Measurements from ENCODE around the gene ITGA6. TPM values are rescaled to one million over a fixed set of nuclear protein-coding genes. Genes with fewer than 3 reads are reported as not detected.

The ITGA6 gene
- total RNA-seq: 10 to 100 TPM; 46.7 to 47.2 TPM

DNA sequence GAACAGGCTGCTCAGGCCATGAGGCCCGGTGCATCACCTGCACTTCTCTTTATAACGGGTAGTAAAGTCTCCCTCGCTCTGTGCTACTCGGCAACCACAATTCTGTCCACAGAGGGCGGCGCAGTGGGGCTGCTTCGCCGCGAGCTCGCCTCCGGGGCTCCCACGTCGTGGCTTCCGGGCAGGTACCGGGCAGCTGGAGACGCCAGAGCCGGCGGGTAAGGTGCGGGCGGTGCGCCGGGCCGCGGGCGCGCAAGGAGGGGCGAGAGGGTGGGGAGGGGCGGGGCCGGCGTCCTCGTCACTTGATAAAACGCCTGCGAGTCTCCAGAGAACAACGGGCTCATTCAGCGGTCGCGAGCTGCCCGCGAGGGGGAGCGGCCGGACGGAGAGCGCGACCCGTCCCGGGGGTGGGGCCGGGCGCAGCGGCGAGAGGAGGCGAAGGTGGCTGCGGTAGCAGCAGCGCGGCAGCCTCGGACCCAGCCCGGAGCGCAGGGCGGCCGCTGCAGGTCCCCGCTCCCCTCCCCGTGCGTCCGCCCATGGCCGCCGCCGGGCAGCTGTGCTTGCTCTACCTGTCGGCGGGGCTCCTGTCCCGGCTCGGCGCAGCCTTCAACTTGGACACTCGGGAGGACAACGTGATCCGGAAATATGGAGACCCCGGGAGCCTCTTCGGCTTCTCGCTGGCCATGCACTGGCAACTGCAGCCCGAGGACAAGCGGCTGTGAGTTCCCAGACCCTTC is at the start of gene ITGA6:
ITGA6 (plus strand) TSS at position 331 of the 734 bp plus-strand sequence.
- Mint-ChIP-seq H3K27me3 (peaks cover 34% of the 10 kb centered on the region), H3K4me1 (peaks cover 65% of the 10 kb centered on the region), H3K4me3 (peak within 1 kb of the TSS; percentile 83), H3K9me3 (no peaks in the 10 kb centered on the region), H3K36me3 (ENCODE audit: low read depth) (peaks cover 19% of the 10 kb centered on the region), H3K27ac (peak within 1 kb of the TSS; percentile 76)
- ChIA-PET CTCF (interaction anchor here (0.7 to 7.3 kb wide), 8 partner anchors 8 to 300 kb away, joined by 3 to 36 read pairs (median 4); no protein-coding TSS in a partner anchor), POLR2A (interaction anchor here (1.0 kb wide), 1 partner anchor 230 kb away, joined by 4 read pairs; no protein-coding TSS in a partner anchor)
- peak; percentile 73 for DNase-seq

DNA sequence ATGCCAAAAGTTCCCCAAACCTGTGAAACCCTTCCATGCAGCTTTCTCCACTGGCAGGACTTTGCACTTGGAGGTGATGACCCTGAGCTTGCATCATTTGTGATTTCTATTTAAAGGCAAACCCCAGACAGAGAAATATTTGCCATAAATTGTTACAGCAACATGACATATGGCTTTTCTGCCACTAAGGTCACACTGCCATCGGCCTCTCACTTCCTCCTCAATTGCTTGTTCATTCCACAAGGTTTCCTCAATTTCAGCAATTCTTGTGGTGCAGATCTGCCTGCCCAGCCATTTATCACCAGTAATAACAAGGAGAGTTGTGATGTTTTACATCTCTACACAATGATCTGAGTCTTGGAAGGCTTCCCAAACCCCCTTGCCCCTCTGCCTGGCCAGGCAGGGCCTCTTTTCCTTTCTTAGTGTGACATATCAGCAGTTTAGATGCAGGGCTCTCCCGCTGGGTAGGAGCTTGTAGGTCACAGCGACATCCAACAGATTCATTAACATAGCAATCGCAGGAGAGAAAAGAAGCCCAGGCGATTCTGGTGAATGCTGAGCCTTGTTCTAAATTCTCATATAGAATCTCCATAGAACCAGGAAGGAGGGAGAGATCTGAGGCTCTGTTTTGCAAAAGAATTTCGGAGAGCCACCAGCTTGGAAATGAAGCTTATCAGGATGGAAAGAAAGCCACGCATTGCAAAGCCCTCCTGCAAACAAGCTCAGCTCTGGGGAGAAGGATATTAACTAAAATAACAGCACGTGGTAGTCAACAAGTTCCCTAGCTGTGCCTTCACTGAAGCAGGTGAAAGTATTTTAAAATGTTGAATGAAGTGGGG is 46.7 kb upstream of the ITGA6 start:
- Mint-ChIP-seq H3K27ac (no peak overlapping the region), H3K4me3 (no peak overlapping the region), H3K27me3 (no peaks in the 10 kb centered on the region), H3K36me3 (ENCODE audit: low read depth) (no peaks in the 10 kb centered on the region), H3K9me3 (peaks cover 12% of the 10 kb centered on the region), H3K4me1 (no peaks in the 10 kb centered on the region)
- CTCF ChIA-PET: no interaction called here
- POLR2A ChIA-PET: no interaction called here
- no peak for DNase-seq

DNA sequence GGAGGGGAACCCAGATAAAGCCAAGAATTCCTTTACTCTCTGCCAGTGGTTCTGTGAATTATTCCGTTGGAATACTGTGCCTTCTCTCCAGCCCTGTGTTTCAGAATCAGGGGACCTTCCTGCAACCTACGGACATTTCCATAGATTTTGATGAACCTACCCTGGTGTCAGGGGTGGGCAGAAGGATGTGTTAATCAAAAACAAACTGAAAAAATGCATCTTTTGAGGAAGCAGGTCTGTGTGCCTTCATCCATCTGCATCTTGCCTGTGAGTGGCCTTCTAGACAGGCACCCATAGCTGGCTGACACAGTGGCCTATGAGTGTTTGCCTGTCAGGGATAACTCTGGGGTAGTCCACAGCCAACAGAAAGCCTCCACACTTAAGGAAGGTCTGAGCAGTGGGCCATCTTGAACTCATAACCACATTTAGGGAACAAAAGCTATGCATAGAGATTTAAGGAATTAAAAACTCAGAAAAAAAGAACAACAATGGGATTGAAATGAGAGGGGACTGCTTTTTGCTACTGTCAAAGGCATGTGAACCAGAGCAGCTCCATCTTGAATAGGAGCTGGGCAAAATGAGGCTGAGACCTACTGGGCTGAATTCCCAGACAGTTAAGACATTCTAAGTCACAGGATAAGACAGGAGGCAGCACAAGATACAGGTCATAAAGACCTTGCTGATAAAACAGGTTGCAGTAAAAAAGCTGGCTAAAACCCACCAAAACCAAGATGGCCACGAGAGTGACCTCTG is 45.9 kb upstream of the ITGA6 start:
- ChIA-PET CTCF (no interaction called here), POLR2A (no interaction called here)
- Mint-ChIP-seq H3K27me3 (no peaks in the 10 kb centered on the region), H3K36me3 (ENCODE audit: low read depth) (no peaks in the 10 kb centered on the region), H3K4me1 (no peaks in the 10 kb centered on the region), H3K27ac (no peak overlapping the region), H3K4me3 (no peak overlapping the region), H3K9me3 (peaks cover 12% of the 10 kb centered on the region)
- no peak for DNase-seq

DNA sequence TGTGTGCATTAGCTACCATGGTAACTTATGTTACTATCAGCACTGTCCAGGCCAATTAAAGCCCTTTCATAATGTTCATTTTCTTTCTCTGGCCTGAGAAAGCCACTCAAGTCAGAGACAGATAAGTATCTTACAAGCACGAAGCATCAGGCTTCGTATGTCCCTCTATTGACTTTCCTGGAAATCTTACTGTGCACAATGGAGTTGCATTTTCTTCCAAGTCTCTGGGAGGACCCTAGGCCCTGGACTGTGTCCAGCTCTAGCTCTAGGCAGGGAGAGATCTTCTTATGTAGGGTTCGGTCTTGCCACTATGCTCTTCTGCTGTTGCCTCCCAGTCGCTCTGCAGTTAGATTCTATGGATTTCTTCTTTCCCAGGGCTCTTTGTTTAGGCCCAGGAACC is 40.0 kb upstream of the ITGA6 start:
- DNase-seq: no peak
- Mint-ChIP-seq H3K27me3 (no peaks in the 10 kb centered on the region), H3K9me3 (no peaks in the 10 kb centered on the region), H3K4me3 (no peak overlapping the region), H3K27ac (no peak overlapping the region), H3K4me1 (no peaks in the 10 kb centered on the region), H3K36me3 (ENCODE audit: low read depth) (no peaks in the 10 kb centered on the region)
- CTCF ChIA-PET: no interaction called here
- POLR2A ChIA-PET: no interaction called here

DNA sequence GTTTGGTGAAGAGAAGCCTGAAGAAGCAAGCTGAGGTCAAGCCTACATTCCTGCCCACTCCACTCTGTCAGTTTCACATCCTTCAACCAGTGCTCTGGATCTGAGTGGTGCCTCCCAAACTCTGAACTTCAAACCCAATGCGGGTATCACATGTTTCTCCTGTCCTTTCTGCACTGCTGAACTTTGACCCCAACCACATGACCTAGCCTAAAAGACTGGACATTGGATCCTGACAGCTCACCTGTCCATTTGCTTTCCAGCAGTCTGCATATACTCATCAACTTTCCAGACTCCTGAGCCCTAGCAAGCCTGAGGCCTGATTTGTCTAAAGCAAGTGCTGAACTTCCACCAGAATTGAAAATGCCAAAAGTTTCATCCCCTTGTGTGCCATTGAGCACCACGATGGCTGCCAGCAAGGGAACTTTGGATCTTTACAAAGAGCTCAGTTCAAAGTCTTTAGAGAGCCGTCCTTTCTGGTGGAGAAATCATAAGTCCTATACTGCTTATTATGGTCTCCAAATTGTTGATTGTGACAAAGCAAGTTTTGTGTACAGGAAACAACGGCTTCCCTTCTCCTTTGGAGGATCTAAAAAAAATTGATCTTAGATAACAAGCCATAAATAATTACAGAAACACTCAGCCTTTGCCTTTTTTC is 37.6 kb upstream of the ITGA6 start:
- H3K4me3 Mint-ChIP-seq: no peak overlapping the region
- H3K4me1 Mint-ChIP-seq: no peaks in the 10 kb centered on the region
- H3K27me3 Mint-ChIP-seq: peaks cover 5% of the 10 kb centered on the region
- ChIA-PET POLR2A (no interaction called here), CTCF (no interaction called here)
- no peak for DNase-seq
- H3K36me3 Mint-ChIP-seq (ENCODE audit: low read depth): no peaks in the 10 kb centered on the region
- H3K9me3 Mint-ChIP-seq: peaks cover 3% of the 10 kb centered on the region
- H3K27ac Mint-ChIP-seq: no peak overlapping the region

DNA sequence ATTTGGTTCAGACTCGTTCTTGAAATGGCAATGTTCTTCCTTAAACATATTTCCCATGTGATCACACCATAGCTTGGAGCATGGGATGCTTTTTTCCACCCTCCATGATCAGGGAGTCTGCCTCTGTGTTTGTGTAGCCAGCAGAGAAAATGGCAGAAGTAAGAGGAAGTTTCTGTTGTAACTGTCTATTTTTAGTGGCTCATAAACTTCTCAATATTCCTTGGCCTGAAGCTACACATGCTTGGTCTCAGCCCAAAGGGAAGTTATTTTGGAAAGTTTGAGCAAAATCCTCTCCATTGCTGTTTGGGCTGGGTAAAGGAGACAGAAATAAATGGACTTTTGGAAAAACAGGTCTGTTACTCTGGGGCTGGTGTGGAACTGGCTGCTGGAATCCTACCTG is 33.4 kb upstream of the ITGA6 start:
- peaks cover 4% of the 10 kb centered on the region for H3K4me1 Mint-ChIP-seq
- no peak overlapping the region for H3K27ac Mint-ChIP-seq
- no peak overlapping the region for H3K4me3 Mint-ChIP-seq
- peaks cover 3% of the 10 kb centered on the region for H3K9me3 Mint-ChIP-seq
- H3K27me3 Mint-ChIP-seq: peaks cover 7% of the 10 kb centered on the region
- POLR2A ChIA-PET: no interaction called here
- no peaks in the 10 kb centered on the region for H3K36me3 Mint-ChIP-seq (ENCODE audit: low read depth)
- CTCF ChIA-PET: interaction anchor here (1.7 kb wide), 1 partner anchor 68 kb away, joined by 3 read pairs; no protein-coding TSS in a partner anchor
- no peak for DNase-seq

DNA sequence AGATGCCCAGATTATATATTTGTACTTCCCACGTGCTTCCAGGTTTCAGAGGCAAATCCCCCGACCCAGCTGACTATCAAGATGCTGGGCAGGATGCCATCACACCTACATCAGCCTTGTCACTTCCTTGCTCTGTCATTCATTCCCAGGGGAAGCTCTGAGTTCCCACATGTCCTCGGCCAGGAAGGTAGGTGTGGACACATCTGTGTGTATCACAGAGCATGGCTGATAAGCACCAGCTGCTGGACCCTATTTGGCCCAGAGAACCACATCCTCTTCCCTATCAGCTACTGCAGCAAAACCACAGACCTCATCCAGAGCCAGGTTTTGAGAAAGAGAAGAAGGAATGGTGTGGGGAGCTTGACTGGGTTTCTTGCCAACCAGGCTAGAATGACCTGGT is 31.9 kb upstream of the ITGA6 start:
- DNase-seq: no peak
- Mint-ChIP-seq H3K27me3 (peaks cover 7% of the 10 kb centered on the region), H3K9me3 (peaks cover 3% of the 10 kb centered on the region), H3K27ac (no peak overlapping the region), H3K4me1 (peaks cover 4% of the 10 kb centered on the region), H3K36me3 (ENCODE audit: low read depth) (no peaks in the 10 kb centered on the region), H3K4me3 (no peak overlapping the region)
- POLR2A ChIA-PET: no interaction called here
- CTCF ChIA-PET: no interaction called here

DNA sequence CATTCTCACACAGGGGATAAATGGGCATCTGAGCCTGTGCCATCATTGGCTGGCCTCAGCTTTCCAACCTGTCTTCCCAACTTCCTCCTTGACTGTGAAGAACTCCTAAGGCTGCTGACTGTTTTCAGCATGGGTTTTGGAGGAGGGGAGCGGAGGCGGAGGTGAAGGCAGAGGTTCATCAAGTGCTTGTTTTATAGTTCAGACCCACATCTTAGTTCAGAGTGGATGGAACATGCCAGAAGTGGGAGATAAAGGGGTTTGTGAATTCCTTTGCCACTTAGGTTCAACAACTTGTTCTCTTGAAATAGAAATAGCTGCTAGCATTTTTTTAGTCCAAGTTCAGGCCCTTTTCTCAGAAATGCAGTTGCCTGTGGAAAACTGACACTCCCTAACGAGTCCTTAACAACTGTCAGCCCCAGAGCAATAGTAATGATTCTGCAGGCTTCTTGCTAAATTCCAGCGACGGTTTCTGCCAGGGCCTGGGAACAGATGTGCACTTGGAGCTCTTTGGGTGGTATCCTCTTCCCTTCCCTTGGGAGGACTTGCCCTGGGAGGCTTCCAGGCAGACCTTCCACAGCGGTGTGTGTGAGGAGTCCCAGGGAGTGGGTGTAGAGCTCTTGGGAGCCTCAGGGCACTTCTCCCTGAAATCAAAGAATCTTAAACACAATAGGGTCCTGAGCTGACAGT is 30.1 kb upstream of the ITGA6 start:
- Mint-ChIP-seq H3K9me3 (peaks cover 3% of the 10 kb centered on the region), H3K27ac (no peak overlapping the region), H3K4me1 (peaks cover 4% of the 10 kb centered on the region), H3K36me3 (ENCODE audit: low read depth) (no peaks in the 10 kb centered on the region), H3K27me3 (peaks cover 7% of the 10 kb centered on the region), H3K4me3 (no peak overlapping the region)
- no peak for DNase-seq
- ChIA-PET POLR2A (no interaction called here), CTCF (no interaction called here)

DNA sequence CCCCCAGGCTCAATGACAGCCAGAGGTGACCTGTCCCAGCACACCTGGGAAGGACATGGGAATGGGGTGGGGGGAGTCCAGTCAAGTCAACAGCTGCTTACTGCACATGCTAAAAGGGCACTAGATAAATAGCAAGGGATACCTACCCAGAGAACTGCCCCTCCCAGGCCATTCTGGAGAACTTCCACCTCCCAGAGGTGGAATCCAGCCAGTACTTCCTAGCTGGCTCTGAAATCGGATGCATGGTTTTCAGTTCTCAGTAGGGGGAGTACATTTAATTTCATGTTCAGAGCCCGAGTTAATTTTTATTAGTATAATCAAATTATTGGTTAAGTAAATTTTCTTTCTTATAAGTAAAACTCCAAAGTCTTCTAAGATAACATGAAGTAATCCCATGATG is 28.9 kb upstream of the ITGA6 start:
- Mint-ChIP-seq H3K4me3 (no peak overlapping the region), H3K9me3 (peaks cover 3% of the 10 kb centered on the region), H3K36me3 (ENCODE audit: low read depth) (no peaks in the 10 kb centered on the region), H3K4me1 (peaks cover 4% of the 10 kb centered on the region), H3K27me3 (peaks cover 7% of the 10 kb centered on the region), H3K27ac (no peak overlapping the region)
- ChIA-PET POLR2A (no interaction called here), CTCF (interaction anchor here (0.6 kb wide), 2 partner anchors 225 to 388 kb away, joined by 3 read pairs; no protein-coding TSS in a partner anchor)
- DNase-seq: no peak

DNA sequence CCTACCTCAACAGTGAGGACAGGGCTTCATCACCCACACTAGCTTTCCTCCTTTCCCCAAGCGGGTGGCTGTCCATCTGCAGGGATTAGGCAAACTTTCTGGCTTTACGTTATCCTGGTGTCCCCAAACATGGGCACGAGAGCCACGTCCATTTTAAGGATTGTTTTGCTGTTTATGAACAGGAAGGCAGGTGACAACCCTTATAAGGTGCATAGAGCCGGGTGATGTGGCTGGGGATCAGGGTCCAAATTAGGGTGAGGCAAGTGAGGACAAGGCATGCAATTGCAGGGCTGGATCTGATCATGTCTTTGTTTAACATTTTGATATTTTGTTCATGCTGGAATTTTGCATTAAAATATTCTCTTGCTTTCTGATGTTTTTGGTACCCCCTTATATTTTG is 27.6 kb upstream of the ITGA6 start:
- Mint-ChIP-seq H3K27ac (no peak overlapping the region), H3K4me1 (peaks cover 4% of the 10 kb centered on the region), H3K9me3 (no peaks in the 10 kb centered on the region), H3K4me3 (no peak overlapping the region), H3K36me3 (ENCODE audit: low read depth) (no peaks in the 10 kb centered on the region), H3K27me3 (peaks cover 2% of the 10 kb centered on the region)
- POLR2A ChIA-PET: no interaction called here
- CTCF ChIA-PET: no interaction called here
- no peak for DNase-seq

DNA sequence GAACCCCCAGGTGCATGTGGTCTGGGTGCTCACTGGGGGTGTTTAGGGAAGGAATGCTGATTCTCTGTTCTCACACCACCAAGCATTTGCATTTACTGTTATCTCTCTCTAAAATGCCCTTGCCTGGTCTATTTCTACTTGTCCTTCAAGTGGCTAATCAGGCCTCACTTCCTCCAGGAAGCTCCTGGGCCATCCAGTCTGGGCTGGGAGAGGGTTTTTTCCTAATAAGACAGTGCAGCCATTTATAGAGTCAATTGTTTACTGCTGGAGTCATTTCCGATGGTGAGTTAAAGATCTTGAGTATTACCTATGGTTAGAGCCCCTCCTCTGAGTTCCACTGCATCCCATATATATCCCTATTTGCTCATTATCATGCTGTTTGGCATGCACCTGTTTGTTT is 25.2 kb upstream of the ITGA6 start:
- ChIA-PET CTCF (no interaction called here), POLR2A (no interaction called here)
- Mint-ChIP-seq H3K27ac (no peak overlapping the region), H3K36me3 (ENCODE audit: low read depth) (no peaks in the 10 kb centered on the region), H3K9me3 (no peaks in the 10 kb centered on the region), H3K4me1 (no peaks in the 10 kb centered on the region), H3K27me3 (peaks cover 2% of the 10 kb centered on the region), H3K4me3 (no peak overlapping the region)
- no peak for DNase-seq

DNA sequence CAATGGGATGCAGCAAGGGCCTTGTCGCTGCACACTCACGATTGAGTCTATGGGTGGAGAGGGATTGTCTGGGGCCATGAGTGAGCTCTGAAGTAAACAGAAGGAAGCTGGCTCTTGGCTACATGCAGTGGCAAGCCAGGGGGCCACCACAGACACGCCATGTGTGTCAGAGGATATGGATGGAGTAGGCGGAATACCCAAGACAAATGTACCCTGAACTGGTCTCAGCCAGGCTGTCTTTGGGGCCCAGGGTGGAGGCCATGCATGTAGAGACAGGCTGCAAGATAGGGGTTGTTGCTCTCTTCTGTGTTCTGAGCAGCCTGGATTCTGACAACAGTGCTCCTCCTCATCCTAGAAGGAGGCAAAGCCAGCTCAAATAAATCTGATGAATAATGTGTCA is 24.0 kb upstream of the ITGA6 start:
- Mint-ChIP-seq H3K36me3 (ENCODE audit: low read depth) (no peaks in the 10 kb centered on the region), H3K4me1 (no peaks in the 10 kb centered on the region), H3K9me3 (no peaks in the 10 kb centered on the region), H3K27ac (no peak overlapping the region), H3K4me3 (no peak overlapping the region), H3K27me3 (peaks cover 5% of the 10 kb centered on the region)
- CTCF ChIA-PET: interaction anchor here (1.2 kb wide), 1 partner anchor 57 kb away, joined by 3 read pairs; no protein-coding TSS in a partner anchor
- POLR2A ChIA-PET: no interaction called here
- DNase-seq: no peak

Measured in activated CD4-positive, alpha-beta T cell treated with anti-CD3 and anti-CD28 coated beads, Interleukin-2, amount 10 ng/mL, durations not matched to agents 7 days and 5 days (primary cell).